Right forelimb (tissue), 1 donor: ENCODE measurements around the gene LARGE1.
A peak's percentile ranks its signal among the peaks of the same experiment; 100 is the strongest.

Experiments
- DNase-seq: peaks from one replicate; pipeline ENCODE4 v3.0.0-alpha.2; 2018

LARGE1 gene

GRCh38 chr22:33275073-33275443 lies 645.2 kb downstream of the LARGE1 start:
- DNase-seq = no peak

GRCh38 chr22:33274214-33275072 lies 645.8 kb downstream of the LARGE1 start:
- no peak for DNase-seq

- no peak for DNase-seq
Measured at GRCh38 chr22:33272871-33273270, 647.4 kb downstream of the LARGE1 start.

DNA sequence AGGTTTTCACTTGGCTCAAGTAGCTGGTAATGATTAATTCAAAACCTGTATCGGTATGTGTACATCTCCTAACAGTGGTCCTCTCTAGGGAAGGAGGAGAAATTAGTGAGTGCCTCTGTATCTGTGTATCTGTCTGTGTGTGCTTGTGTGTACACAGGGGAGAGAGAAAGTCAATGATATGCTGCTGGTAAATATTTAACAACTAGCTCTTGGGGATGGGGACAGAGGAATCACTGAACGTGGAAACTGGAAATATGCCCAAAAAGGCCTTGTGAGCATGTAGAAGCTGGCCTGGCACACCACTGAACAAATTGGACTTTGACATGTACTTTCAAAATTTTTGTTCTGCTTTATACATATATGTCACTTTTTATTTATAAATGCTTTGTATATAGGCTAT lies 648.1 kb downstream of the LARGE1 start:
- DNase-seq = no peak

- peak; percentile 75 for DNase-seq
Measured at GRCh38 chr22:33271390-33272161, 648.7 kb downstream of the LARGE1 start.

DNA sequence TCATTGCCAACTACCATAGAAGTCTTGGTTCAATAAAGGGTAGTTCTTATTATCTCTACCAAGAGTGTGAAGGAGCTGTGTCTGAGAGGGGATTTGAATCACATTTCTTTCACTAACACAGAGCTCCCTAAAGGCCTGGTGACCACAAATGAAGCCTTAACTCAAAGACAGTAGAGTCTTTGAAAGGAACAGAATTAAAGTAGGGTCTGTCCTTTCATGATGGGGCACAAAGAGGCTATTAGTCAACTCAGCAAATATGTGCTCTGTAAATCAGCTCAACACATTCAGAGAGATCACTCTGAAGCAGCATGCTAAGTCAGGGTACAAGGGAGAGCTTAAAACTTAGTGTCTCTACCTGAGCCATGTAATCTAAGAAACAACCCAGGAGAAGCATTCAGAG lies 649.7 kb downstream of the LARGE1 start:
- no peak for DNase-seq

- no peak for DNase-seq
Measured at GRCh38 chr22:33261699-33262098, 658.6 kb downstream of the LARGE1 start.

DNA sequence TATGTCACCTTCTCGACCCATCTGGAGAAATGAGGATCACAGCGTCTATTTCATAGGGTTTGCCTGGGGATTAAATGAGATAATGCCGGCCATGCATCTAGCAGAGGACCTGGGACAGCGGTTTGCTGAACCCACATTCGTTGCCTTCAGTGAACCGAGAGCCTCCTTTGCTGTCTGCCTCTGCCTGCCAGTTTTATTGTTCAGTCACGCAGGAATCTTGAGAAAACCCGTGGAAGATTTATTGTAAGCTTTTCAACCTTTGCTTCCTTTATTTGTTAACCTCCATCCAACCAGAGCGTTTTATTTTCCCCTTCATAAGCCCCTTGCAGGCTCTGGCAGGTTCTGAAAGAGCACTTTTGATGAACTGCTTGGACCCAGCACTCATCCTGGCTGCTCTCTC lies 659.8 kb downstream of the LARGE1 start:
- no peak for DNase-seq

- DNase-seq = no peak
Measured at GRCh38 chr22:33255791-33256190, 664.5 kb downstream of the LARGE1 start.

DNA sequence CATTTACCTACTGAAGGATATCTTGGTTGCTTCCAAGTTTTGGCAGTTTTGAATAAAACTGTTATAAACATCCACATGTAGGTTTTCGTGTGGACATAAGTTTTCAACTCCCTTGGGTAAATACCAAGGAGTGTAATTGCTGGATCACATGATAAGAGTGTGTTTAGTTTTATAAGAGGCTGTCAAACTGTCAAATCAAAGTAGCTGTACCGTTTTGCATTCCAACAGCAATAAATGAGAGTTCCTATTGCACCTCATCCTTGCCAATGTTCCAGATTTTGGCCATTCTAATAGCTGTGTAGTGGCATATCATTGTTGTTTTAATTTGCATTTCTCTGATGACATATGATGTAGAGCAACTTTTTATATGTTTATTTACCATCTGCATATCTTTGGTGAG lies 671.3 kb downstream of the LARGE1 start:
- DNase-seq = no peak

- DNase-seq = no peak
Measured at GRCh38 chr22:33247758-33248157, 672.5 kb downstream of the LARGE1 start.

GRCh38 chr22:33242078-33242477 lies 678.2 kb downstream of the LARGE1 start:
- DNase-seq = no peak

- no peak for DNase-seq
Measured at GRCh38 chr22:33240888-33241475, 679.3 kb downstream of the LARGE1 start.

DNA sequence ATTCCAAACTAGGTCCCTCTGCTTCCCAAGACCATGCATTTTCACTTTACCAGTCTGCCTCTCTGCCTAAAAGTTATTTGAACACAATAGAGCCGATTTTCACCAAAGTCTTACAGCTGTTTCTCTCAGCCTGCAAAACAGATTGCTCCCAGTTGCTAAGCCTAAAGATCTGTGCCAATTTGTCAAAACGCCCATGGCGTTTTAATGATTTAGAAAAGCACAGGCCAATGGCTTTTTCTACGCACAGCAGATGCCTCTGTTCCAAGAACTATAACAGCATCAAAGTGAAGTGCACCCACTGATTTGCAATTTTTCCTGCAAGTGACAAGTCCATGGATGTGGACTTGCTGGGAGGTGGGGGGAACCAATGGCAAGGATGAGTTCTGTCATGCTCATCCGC lies 688.2 kb downstream of the LARGE1 start:
- DNase-seq = no peak

GRCh38 chr22:33227791-33228190 lies 692.5 kb downstream of the LARGE1 start:
- DNase-seq = no peak

GRCh38 chr22:33224841-33225240 lies 695.4 kb downstream of the LARGE1 start:
- DNase-seq = no peak
